PC-3 (cell line): ENCODE measurements around the gene KRT83. TPM values are rescaled to one million over a fixed set of nuclear protein-coding genes. Genes with fewer than 3 reads are reported as not detected.

Source experiments
- ATAC-seq: fragments of 200-7000 bp; cut with Tn5 transposase; 2 replicates; pipeline ENCODE4 v1.9.1; 2020; ENCODE audit warnings: mild to moderate bottlenecking, moderate library complexity
- BruUV-seq: library from RNA; stranded (reverse); fragments of 400-500 nt; replicated peaks from 2 replicates; lab custom pipeline; 2021; lab: Mats Ljungman, UMichigan
- CTCF ChIA-PET: fragments of 300-600 bp; sonication (Branson Sonifier 250); formaldehyde crosslinking; loops from one replicate; lab custom pipeline; 2022; ENCODE audit warnings: antibody characterized with exemption; lab: Charles Lee
- POLR2A ChIA-PET: fragments of 300-600 bp; sonication (Branson Sonifier 250); formaldehyde crosslinking; loops from one replicate; lab custom pipeline; 2022; ENCODE audit warnings: antibody characterized with exemption; ENCODE audit not compliant: unreplicated experiment; lab: Charles Lee
- DNase-seq: peaks from one replicate; pipeline ENCODE4 v3.0.0-alpha.2; 2015
- H2AFZ ChIP-seq: fragments of 300-600 bp; sonication (generic); 2 replicates; pipeline ENCODE4 v1.6.0; 2016; ENCODE audit warnings: antibody characterized with exemption, low read length
- H3F3A ChIP-seq: fragments of 300-600 bp; sonication (generic); one replicate; pipeline ENCODE4 v1.6.0; 2017; ENCODE audit warnings: antibody characterized with exemption, low read length, control low read depth, mild to moderate bottlenecking; ENCODE audit not compliant: unreplicated experiment
- H3K27ac ChIP-seq: fragments of 300-600 bp; sonication (generic); 2 replicates; pipeline ENCODE4 v1.5.1; 2016; ENCODE audit warnings: mild to moderate bottlenecking, low read length
- H3K27me3 ChIP-seq: fragments of 300-600 bp; sonication (generic); 2 replicates; pipeline ENCODE4 v1.6.1; 2016; ENCODE audit warnings: low read length, mixed read lengths
- H3K36me3 ChIP-seq: fragments of 300-600 bp; sonication (generic); 2 replicates; pipeline ENCODE4 v1.6.1; 2016; ENCODE audit warnings: low read depth, mixed run types, low read length, mixed read lengths
- H3K4me1 ChIP-seq: fragments of 300-600 bp; sonication (generic); 2 replicates; pipeline ENCODE4 v1.5.1; 2016; ENCODE audit warnings: low read length; ENCODE audit not compliant: insufficient read depth
- H3K4me2 ChIP-seq: fragments of 300-600 bp; sonication (generic); 2 replicates; pipeline ENCODE4 v1.6.0; 2016; ENCODE audit warnings: low read length
- H3K4me3 ChIP-seq: fragments of 300-600 bp; sonication (generic); 2 replicates; pipeline ENCODE4 v1.5.1; 2016; ENCODE audit warnings: mild to moderate bottlenecking, low read length, mixed read lengths
- H3K79me2 ChIP-seq: fragments of 300-600 bp; sonication (generic); 2 replicates; pipeline ENCODE4 v1.6.1; 2017; ENCODE audit warnings: low read length, mixed read lengths
- H3K9ac ChIP-seq: fragments of 300-600 bp; sonication (generic); 2 replicates; pipeline ENCODE4 v1.6.0; 2016; ENCODE audit warnings: mild to moderate bottlenecking, low read length
- H3K9me2 ChIP-seq: fragments of 300-600 bp; sonication (generic); replicated peaks from 2 replicates; pipeline ENCODE4 v1.6.1; 2016; ENCODE audit warnings: mixed run types, low read length, mixed read lengths
- H3K9me3 ChIP-seq: fragments of 300-600 bp; sonication (generic); 2 replicates; pipeline ENCODE4 v1.6.1; 2016; ENCODE audit warnings: low read length, mixed read lengths
- H4K20me1 ChIP-seq: fragments of 300-600 bp; sonication (generic); 2 replicates; pipeline ENCODE4 v1.6.1; 2016; ENCODE audit warnings: low read length, mixed read lengths
- CTCF ChIP-seq: fragments of 300-600 bp; sonication (generic); conservative IDR thresholded peaks from 2 replicates; pipeline ENCODE4 v1.5.1; 2017; ENCODE audit warnings: antibody characterized with exemption, low read depth, mild to moderate bottlenecking, low read length
- EZH2 ChIP-seq: fragments of 300-600 bp; sonication (generic); IDR thresholded peaks from one replicate; pipeline ENCODE4 v1.6.1; 2017; ENCODE audit warnings: antibody characterized with exemption, mild to moderate bottlenecking, low read length; ENCODE audit not compliant: unreplicated experiment
- EZH2phosphoT487 ChIP-seq: fragments of 300-600 bp; sonication (generic); IDR thresholded peaks from 2 replicates; pipeline ENCODE4 v1.6.1; 2018; ENCODE audit warnings: mild to moderate bottlenecking, antibody characterized with exemption, low read length, borderline replicate concordance
- intact Hi-C: fragments of 100-400 bp; cut with micrococcal nuclease; formaldehyde crosslinking; loops from 2 replicates; pipeline ENCODE4 v1.9.0; 2023
- total RNA-seq: library from RNA; depleted of rRNA; stranded (reverse); fragments of >200 nt; gene quantifications from 2 replicates; pipeline ENCODE4 v1.2.3, GENCODE V29; 2014

The KRT83 gene
- total RNA-seq, 1 experiment from 2014 or later, result 0.33 TPM

- no peaks in the 10 kb centered on the region for H3K9me3 ChIP-seq
- peak; percentile 99 for DNase-seq
- peaks cover 5% of the 10 kb centered on the region for H3K36me3 ChIP-seq
- no peak for TF ChIP-seq EZH2
- no peak for TF ChIP-seq EZH2phosphoT487
- no peak for TF ChIP-seq CTCF
- peaks cover 9% of the 10 kb centered on the region for H3K79me2 ChIP-seq
- ChIA-PET POLR2A (interaction anchor here (0.5 to 3.6 kb wide), 5 partner anchors 37 to 134 kb away, joined by 3 to 39 read pairs (median 3); no protein-coding TSS in a partner anchor), CTCF (interaction anchor here (0.6 to 2.0 kb wide), 4 partner anchors 37 to 137 kb away, joined by 3 to 7 read pairs (median 3); no protein-coding TSS in a partner anchor)
- H4K20me1 ChIP-seq, result peaks cover 4% of the 10 kb centered on the region
- no peaks in the 10 kb centered on the region for H3K9me2 ChIP-seq
- no peaks in the 10 kb centered on the region for H3K27me3 ChIP-seq
- peak; percentile 42 for ATAC-seq
- peak overlapping the region; percentile 89 for H3K9ac ChIP-seq
- H3K4me3 ChIP-seq, result peak overlapping the region; percentile 36
- intact Hi-C loops, result loop anchor here (1.0 to 2.0 kb wide), 5 partner anchors 36 to 132 kb away; partner anchors contain the start of gene KRT80
- no TSS peak for BruUV-seq
- peak overlapping the region; percentile 63 for H3K4me2 ChIP-seq
- H3K27ac ChIP-seq, result peak overlapping the region; percentile 99
- peaks cover 27% of the 10 kb centered on the region for H3F3A ChIP-seq
- no peak overlapping the region for H2AFZ ChIP-seq
- peaks cover 75% of the 10 kb centered on the region for H3K4me1 ChIP-seq
Measured at GRCh38 chr12:52280796-52281560, 40.2 kb downstream of the KRT83 start.

- Histone ChIP-seq H2AFZ (no peak overlapping the region), H4K20me1 (no peaks in the 10 kb centered on the region), H3K36me3 (no peaks in the 10 kb centered on the region), H3K27me3 (no peaks in the 10 kb centered on the region), H3K4me3 (peak overlapping the region; percentile 36), H3K27ac (peak overlapping the region; percentile 99), H3F3A (peaks cover 22% of the 10 kb centered on the region), H3K9me2 (no peaks in the 10 kb centered on the region), H3K9me3 (no peaks in the 10 kb centered on the region), H3K4me1 (peaks cover 69% of the 10 kb centered on the region), H3K9ac (peak overlapping the region; percentile 89), H3K79me2 (peaks cover 3% of the 10 kb centered on the region; the same call in 1 of the 2 replicates), H3K4me2 (peak overlapping the region; percentile 93)
- BruUV-seq, result no TSS peak
- CTCF ChIA-PET, result interaction anchor here (0.6 to 2.0 kb wide), 5 partner anchors 37 to 136 kb away, joined by 3 to 7 read pairs (median 3); no protein-coding TSS in a partner anchor
- TF ChIP-seq CTCF (no peak), EZH2 (no peak), EZH2phosphoT487 (no peak)
- peak; percentile 99 for DNase-seq
- peak; percentile 46 for ATAC-seq
- POLR2A ChIA-PET, result interaction anchor here (0.5 to 3.6 kb wide), 4 partner anchors 37 to 135 kb away, joined by 3 to 39 read pairs (median 4); no protein-coding TSS in a partner anchor
- intact Hi-C loops, result loop anchor here (1.0 to 2.0 kb wide), 5 partner anchors 36 to 132 kb away; partner anchors contain the start of gene KRT80
Measured at GRCh38 chr12:52280319-52280795, 40.8 kb downstream of the KRT83 start.
